Gastrocnemius medialis (tissue), 4 donors: ENCODE measurements around the gene ARHGAP9.

Experiments
- CTCF ChIP-seq, 5 experiments: fragments of 450-650 bp in 3 of 5; fragments of 200-600 bp in 2 of 5; sonication (generic) in 2 of 5; IDR thresholded peaks in 4 of 5; conservative IDR thresholded peaks in 1 of 5; 1 replicate in 4 of 5; 2 replicates in 1 of 5; pipeline ENCODE4 v1.5.1; 2016 to 2019; ENCODE audit warnings: antibody characterized with exemption in 5 of 5, mild to moderate bottlenecking in 3 of 5, moderate library complexity in 3 of 5
- POLR2A ChIP-seq, 2 donors: fragments of 450-650 bp; IDR thresholded peaks; one replicate each; pipeline ENCODE4 v1.6.1; 2017; ENCODE audit warnings: antibody characterized with exemption in 2 of 2, mild to moderate bottlenecking in 2 of 2, moderate library complexity in 2 of 2

- TF ChIP-seq POLR2A (IDR thresholded peaks at IDR 0.05) (no peak), CTCF (IDR thresholded peaks at IDR 0.05 in 4 of 5, conservative IDR thresholded peaks at IDR 0.05 in 1 of 5) (no peak)
Measured at GRCh38 chr12:57481671-57482070, 2.0 kb upstream of the ARHGAP9 start.
